Neural cell (in vitro differentiated cells): ENCODE data around the gene BCL2L15. TPM values are rescaled to one million over a fixed set of nuclear protein-coding genes. Genes with fewer than 3 reads are reported as not detected.

Experiments
- H2AFZ ChIP-seq: fragments of 200-600, 300-800 bp; sonication (generic), shearing (Covaris generic); 2 replicates; pipeline ENCODE4 v1.6.0; 2014; ENCODE audit warnings: low read depth, mild to moderate bottlenecking, antibody characterized with exemption, low read length, moderate library complexity
- H3F3A ChIP-seq: fragments of 200-600 bp; shearing (Covaris generic); 2 replicates; pipeline ENCODE4 v1.6.1; 2016; ENCODE audit warnings: mild to moderate bottlenecking, moderate library complexity, mixed read lengths, antibody characterized with exemption, low read length; ENCODE audit not compliant: insufficient read depth, poor library complexity, severe bottlenecking
- H3K27ac ChIP-seq: fragments of 200-600, 300-800 bp; sonication (generic), shearing (Covaris generic); 2 replicates; pipeline ENCODE4 v1.5.1; 2014; ENCODE audit warnings: mild to moderate bottlenecking, low read length, moderate library complexity
- H3K27me3 ChIP-seq: fragments of 300-800, 200-600 bp; sonication (generic), shearing (Covaris generic); 2 replicates; pipeline ENCODE4 v1.6.0; 2014; ENCODE audit warnings: mild to moderate bottlenecking, low read depth, low read length, moderate library complexity; ENCODE audit not compliant: insufficient read depth
- H3K36me3 ChIP-seq: fragments of 300-800, 200-600 bp; sonication (generic), shearing (Covaris generic); 2 replicates; pipeline ENCODE4 v1.5.1; 2014; ENCODE audit warnings: mild to moderate bottlenecking, antibody characterized with exemption, low read length, moderate library complexity; ENCODE audit not compliant: insufficient read depth
- H3K4me2 ChIP-seq: fragments of 300-800, 200-600 bp; sonication (generic), shearing (Covaris generic); 2 replicates; pipeline ENCODE4 v1.6.0; 2014; ENCODE audit warnings: mild to moderate bottlenecking, low read length
- H3K4me3 ChIP-seq: fragments of 300-800, 200-600 bp; sonication (generic), shearing (Covaris generic); 2 replicates; pipeline ENCODE4 v1.5.1; 2014; ENCODE audit warnings: mild to moderate bottlenecking, low read length, moderate library complexity
- H3K79me2 ChIP-seq: fragments of 200-600 bp; shearing (Covaris generic); replicated peaks from 2 replicates; pipeline ENCODE4 v1.6.0; 2014; ENCODE audit warnings: mild to moderate bottlenecking, low read length, moderate library complexity; ENCODE audit not compliant: insufficient read depth
- H3K9ac ChIP-seq: fragments of 300-800, 200-600 bp; sonication (generic), shearing (Covaris generic); 2 replicates; pipeline ENCODE4 v1.6.1; 2016; ENCODE audit warnings: mild to moderate bottlenecking, low read length, mixed read lengths
- H3K9me2 ChIP-seq: fragments of 200-600 bp; shearing (Covaris generic); 2 replicates; pipeline ENCODE4 v1.6.1; 2016; ENCODE audit warnings: mild to moderate bottlenecking, low read length, mixed read lengths; ENCODE audit not compliant: insufficient read depth
- H3K9me3 ChIP-seq: fragments of 200-600, 300-800 bp; sonication (generic), shearing (Covaris generic); 2 replicates; pipeline ENCODE4 v1.6.1; 2016; ENCODE audit warnings: mild to moderate bottlenecking, mixed run types, low read length, moderate library complexity, mixed read lengths
- H4K20me1 ChIP-seq: fragments of 200-600 bp; shearing (Covaris generic); 2 replicates; pipeline ENCODE4 v1.6.1; 2016; ENCODE audit warnings: mild to moderate bottlenecking, mixed run types; ENCODE audit not compliant: insufficient read depth
- EP300 ChIP-seq: fragments of 450-650 bp; conservative IDR thresholded peaks from 2 replicates; pipeline ENCODE4 v1.6.1; 2014; ENCODE audit warnings: antibody characterized with exemption, mild to moderate bottlenecking, moderate library complexity; ENCODE audit not compliant: poor library complexity, severe bottlenecking
- EZH2 ChIP-seq: fragments of 200-600, 300-800 bp; shearing (Covaris generic), sonication (generic); IDR thresholded peaks from 2 replicates; pipeline ENCODE4 v1.6.1; 2014; ENCODE audit warnings: antibody characterized with exemption, low read length, borderline replicate concordance, mild to moderate bottlenecking; ENCODE audit not compliant: insufficient read depth, poor library complexity, severe bottlenecking
- MXI1 ChIP-seq: fragments of 450-650 bp; conservative IDR thresholded peaks from 2 replicates; pipeline ENCODE4 v1.6.1; 2014; ENCODE audit warnings: antibody characterized with exemption, mild to moderate bottlenecking; ENCODE audit not compliant: poor library complexity, severe bottlenecking
- POLR2AphosphoS5 ChIP-seq: IDR thresholded peaks from 2 replicates; pipeline ENCODE4 v1.6.1; 2012
- RAD21 ChIP-seq: fragments of 450-650 bp; conservative IDR thresholded peaks from 2 replicates; pipeline ENCODE4 v1.6.1; 2014; ENCODE audit warnings: antibody characterized with exemption, mild to moderate bottlenecking, moderate library complexity
- SMC3 ChIP-seq: fragments of 450-650 bp; conservative IDR thresholded peaks from 2 replicates; pipeline ENCODE4 v1.6.1; 2014; ENCODE audit warnings: antibody characterized with exemption, mild to moderate bottlenecking, moderate library complexity; ENCODE audit not compliant: poor library complexity
- TAF1 ChIP-seq: IDR thresholded peaks from 2 replicates; pipeline ENCODE4 v1.6.1; 2012; ENCODE audit warnings: low read depth
- polyA plus RNA-seq: library from polyadenylated mRNA; depleted of rRNA; stranded (reverse); fragments of >200 nt; gene quantifications from 2 replicates; pipeline ENCODE4 v1.2.3, GENCODE V29; 2014
- TF ChIP-seq, protein P1 (sequence below): fragments of 450-650 bp; IDR thresholded peaks from 2 replicates; pipeline ENCODE4 v1.5.1; 2014; ENCODE audit warnings: antibody characterized with exemption, mild to moderate bottlenecking, moderate library complexity; ENCODE audit not compliant: poor library complexity, severe bottlenecking
- TF ChIP-seq, protein P2 (sequence below): IDR thresholded peaks from 2 replicates; pipeline ENCODE4 v1.6.1; 2012; ENCODE audit warnings: borderline replicate concordance

BCL2L15 gene
- polyA plus RNA-seq, 1 donor from 2014 or later = 4.7 TPM

DNA sequence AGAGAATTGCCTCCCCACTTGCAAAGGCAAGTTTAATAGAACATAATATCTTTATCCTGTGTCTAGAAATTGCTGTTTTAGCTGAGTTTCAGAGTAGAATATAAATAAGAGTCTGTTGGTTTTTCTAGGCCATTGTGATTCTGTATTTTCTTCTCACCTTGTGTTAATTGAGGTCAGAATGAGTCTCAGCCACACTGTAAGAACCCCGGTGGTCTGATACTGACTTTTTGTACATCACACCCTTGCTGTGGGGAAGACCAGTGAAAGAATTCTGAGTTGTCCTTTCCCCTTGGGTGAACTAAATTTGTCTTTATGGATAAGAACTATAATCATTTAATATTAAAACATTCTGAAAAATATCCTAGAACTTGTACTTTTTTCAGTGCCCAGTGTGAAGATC lies 48.6 kb upstream of the BCL2L15 start:
- TF ChIP-seq RAD21 (no peak), MXI1 (no peak), EZH2 (no peak), POLR2AphosphoS5 (no peak), EP300 (no peak), TAF1 (no peak), SMC3 (no peak)
- TF ChIP-seq, protein P1, sequence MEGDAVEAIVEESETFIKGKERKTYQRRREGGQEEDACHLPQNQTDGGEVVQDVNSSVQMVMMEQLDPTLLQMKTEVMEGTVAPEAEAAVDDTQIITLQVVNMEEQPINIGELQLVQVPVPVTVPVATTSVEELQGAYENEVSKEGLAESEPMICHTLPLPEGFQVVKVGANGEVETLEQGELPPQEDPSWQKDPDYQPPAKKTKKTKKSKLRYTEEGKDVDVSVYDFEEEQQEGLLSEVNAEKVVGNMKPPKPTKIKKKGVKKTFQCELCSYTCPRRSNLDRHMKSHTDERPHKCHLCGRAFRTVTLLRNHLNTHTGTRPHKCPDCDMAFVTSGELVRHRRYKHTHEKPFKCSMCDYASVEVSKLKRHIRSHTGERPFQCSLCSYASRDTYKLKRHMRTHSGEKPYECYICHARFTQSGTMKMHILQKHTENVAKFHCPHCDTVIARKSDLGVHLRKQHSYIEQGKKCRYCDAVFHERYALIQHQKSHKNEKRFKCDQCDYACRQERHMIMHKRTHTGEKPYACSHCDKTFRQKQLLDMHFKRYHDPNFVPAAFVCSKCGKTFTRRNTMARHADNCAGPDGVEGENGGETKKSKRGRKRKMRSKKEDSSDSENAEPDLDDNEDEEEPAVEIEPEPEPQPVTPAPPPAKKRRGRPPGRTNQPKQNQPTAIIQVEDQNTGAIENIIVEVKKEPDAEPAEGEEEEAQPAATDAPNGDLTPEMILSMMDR = no peak
- TF ChIP-seq, protein P2, sequence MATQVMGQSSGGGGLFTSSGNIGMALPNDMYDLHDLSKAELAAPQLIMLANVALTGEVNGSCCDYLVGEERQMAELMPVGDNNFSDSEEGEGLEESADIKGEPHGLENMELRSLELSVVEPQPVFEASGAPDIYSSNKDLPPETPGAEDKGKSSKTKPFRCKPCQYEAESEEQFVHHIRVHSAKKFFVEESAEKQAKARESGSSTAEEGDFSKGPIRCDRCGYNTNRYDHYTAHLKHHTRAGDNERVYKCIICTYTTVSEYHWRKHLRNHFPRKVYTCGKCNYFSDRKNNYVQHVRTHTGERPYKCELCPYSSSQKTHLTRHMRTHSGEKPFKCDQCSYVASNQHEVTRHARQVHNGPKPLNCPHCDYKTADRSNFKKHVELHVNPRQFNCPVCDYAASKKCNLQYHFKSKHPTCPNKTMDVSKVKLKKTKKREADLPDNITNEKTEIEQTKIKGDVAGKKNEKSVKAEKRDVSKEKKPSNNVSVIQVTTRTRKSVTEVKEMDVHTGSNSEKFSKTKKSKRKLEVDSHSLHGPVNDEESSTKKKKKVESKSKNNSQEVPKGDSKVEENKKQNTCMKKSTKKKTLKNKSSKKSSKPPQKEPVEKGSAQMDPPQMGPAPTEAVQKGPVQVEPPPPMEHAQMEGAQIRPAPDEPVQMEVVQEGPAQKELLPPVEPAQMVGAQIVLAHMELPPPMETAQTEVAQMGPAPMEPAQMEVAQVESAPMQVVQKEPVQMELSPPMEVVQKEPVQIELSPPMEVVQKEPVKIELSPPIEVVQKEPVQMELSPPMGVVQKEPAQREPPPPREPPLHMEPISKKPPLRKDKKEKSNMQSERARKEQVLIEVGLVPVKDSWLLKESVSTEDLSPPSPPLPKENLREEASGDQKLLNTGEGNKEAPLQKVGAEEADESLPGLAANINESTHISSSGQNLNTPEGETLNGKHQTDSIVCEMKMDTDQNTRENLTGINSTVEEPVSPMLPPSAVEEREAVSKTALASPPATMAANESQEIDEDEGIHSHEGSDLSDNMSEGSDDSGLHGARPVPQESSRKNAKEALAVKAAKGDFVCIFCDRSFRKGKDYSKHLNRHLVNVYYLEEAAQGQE = no peak
- Histone ChIP-seq H3K36me3 (no peaks in the 10 kb centered on the region), H2AFZ (no peak overlapping the region), H3K79me2 (peaks cover 76% of the 10 kb centered on the region), H4K20me1 (no peaks in the 10 kb centered on the region), H3K4me2 (no peak overlapping the region), H3K27me3 (no peaks in the 10 kb centered on the region), H3K9ac (no peak overlapping the region), H3K4me3 (no peak overlapping the region), H3K9me3 (no peaks in the 10 kb centered on the region), H3K27ac (no peak overlapping the region), H3F3A (no peaks in the 10 kb centered on the region), H3K9me2 (no peaks in the 10 kb centered on the region)

DNA sequence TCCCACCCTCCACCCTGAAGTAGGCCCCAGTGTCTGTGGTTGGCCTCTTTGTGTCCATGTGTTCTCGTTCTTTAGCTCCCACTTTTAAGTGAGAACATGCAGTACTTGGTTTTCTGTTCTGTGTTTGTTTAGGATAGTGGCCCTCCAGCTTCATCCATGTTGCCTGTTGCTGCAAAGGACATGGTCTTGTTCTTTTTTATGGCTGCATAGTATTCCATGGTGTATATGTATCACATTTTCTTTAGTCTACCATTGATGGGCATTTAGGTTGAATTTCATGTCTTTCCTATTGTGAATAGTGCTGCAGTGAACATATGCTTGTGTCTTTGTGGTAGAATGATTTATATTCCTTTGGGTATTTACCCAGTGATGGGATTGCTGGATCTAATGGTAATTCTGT lies 47.8 kb upstream of the BCL2L15 start:
- Histone ChIP-seq H3K27ac (no peak overlapping the region), H3K79me2 (peaks cover 84% of the 10 kb centered on the region), H3K36me3 (no peaks in the 10 kb centered on the region), H3K9me3 (no peaks in the 10 kb centered on the region), H4K20me1 (no peaks in the 10 kb centered on the region), H3K4me3 (no peak overlapping the region), H3F3A (peaks cover 6% of the 10 kb centered on the region), H3K9ac (no peak overlapping the region), H3K27me3 (no peaks in the 10 kb centered on the region), H2AFZ (no peak overlapping the region), H3K9me2 (no peaks in the 10 kb centered on the region), H3K4me2 (no peak overlapping the region)
- no peak for TF ChIP-seq EP300
- no peak for TF ChIP-seq EZH2
- TF ChIP-seq RAD21 = no peak
- no peak for TF ChIP-seq SMC3
- TF ChIP-seq, protein P1 = no peak
- TF ChIP-seq MXI1 = no peak
- TF ChIP-seq, protein P2 = no peak
- no peak for TF ChIP-seq POLR2AphosphoS5
- TF ChIP-seq TAF1 = no peak
